Activated gamma-delta T cell treated with Interleukin-2 at 50 U/mL for 16 hours (primary cell): ENCODE results near the gene C2.
"Not testable (repeated sequence)": the region's sequence is repeated elsewhere in the genome, so short reads cannot be mapped to it uniquely, and the experiment has no call there.

Experiments
- DNase-seq: peaks from one replicate; pipeline ENCODE4 v3.0.0-alpha.2; 2020

Gene C2

DNA sequence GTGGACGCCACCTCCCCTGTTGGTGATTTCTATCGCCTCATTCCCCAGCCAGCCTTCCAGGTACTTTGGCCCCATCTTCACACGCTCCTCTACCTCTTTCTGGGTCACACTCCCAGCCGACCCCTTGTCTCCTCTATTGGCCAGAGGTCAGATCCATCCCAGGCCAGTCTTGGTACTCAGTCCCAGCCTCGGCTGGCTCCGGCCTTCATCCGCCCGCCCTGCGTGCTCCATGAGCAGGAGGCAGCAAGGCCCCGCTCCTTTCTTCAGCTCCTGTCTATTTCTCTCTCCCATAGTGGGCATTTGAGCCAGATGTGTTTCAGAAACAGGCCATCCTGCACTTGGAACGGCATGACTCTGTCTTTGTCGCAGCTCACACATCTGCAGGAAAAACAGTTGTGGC, 34.1 kb downstream of the C2 start:
- no peak for DNase-seq

DNA sequence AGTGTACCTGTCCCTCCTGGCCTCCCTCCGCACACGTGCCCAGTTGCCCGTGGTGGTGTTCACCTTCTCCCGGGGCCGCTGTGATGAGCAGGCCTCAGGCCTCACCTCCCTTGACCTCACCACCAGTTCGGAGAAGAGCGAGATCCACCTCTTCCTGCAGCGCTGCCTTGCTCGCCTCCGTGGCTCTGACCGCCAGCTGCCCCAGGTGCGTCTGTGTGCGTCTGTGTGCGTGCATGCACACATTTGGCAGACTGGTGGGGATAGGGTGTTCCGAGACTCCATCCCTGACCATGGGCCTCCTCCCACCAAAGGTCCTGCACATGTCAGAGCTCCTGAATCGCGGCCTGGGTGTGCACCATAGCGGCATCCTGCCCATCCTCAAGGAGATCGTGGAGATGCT, 36.4 kb downstream of the C2 start:
- no peak for DNase-seq

DNA sequence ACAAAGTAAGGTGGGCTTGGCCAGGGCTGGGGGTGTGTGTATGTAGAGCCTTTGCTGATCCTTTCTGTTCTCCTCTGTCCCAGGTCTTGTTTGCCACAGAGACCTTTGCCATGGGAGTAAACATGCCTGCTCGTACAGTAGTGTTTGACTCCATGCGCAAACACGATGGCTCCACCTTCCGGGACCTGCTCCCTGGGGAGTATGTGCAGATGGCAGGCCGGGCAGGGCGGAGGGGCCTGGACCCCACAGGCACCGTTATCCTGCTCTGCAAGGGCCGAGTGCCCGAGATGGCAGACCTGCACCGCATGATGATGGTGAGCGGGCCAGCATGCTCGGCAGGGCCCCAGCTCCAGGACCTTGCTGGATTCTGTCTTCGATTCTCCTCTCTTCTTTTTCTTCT, 38.2 kb downstream of the C2 start:
- DNase-seq, result no peak

DNA sequence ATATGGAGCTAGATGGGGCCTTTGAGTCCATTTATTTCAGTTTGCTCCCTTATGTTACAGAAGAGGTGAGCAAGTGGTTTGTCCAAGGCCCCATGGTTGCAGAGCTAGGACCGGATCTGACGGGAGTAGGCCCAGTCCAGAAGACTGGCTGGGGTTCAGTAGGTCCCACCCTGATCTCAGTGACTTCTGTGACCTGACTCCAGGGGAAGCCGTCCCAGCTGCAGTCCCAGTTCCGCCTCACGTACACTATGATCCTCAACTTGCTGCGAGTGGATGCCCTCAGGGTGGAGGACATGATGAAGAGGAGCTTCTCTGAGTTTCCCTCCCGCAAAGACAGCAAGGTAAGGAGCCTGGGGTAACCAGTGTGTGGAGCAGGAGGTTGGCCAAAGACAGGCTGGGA, 39.0 kb downstream of the C2 start:
- no peak for DNase-seq

DNA sequence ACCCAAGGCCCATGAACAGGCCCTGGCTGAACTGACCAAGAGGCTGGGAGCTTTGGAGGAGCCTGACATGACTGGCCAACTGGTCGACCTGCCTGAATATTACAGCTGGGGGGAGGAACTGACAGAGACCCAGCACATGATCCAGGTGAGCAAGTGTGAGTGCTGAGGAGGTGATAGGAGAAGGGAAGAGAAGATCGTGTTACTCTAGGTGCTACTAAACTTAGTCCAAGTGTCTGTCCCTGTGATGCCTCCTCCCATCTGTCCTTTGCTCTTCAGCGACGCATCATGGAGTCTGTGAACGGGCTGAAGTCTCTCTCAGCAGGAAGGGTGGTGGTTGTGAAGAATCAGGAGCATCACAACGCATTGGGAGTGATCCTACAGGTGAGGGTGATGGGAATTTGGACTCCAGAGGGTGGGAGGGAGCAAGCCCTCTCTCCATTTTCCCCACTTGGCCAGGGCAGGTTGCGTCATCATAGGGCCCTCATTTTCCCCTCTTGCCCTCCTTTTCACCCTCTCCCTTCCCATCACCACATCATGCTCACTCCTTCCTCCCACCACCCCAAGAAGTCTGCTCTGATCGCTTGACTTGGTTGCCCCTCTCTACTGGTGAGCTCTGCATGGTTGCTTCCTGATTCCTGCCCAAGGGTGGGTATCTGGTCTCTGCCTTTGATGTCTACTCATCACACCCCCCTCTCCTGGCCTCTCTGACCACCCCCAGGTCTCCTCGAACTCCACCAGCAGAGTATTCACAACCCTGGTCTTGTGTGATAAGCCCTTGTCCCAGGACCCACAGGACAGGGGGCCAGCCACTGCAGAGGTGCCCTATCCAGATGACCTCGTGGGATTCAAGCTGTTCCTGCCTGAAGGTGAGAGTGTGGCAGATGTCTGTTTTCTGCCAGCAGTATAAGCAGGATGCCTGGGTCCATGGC, 39.7 kb downstream of the C2 start:
- DNase-seq, result no peak

DNA sequence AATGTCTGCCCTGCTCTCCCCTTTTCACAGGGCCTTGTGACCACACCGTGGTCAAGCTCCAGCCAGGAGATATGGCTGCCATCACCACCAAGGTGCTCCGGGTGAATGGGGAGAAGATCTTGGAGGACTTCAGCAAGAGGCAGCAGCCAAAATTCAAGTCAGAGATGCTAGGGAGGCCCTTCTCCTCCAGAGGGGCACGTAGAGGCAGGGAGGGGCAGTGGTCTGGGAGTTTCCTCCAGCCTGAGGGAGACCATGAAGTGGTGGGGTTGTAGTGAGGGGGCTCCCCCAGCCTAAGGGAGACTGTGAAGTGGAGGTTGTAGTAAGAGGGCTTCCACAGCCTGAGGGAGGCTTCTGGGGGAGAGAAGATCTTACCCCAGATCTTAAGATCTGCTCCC, 40.4 kb downstream of the C2 start:
- DNase-seq, result no peak

DNA sequence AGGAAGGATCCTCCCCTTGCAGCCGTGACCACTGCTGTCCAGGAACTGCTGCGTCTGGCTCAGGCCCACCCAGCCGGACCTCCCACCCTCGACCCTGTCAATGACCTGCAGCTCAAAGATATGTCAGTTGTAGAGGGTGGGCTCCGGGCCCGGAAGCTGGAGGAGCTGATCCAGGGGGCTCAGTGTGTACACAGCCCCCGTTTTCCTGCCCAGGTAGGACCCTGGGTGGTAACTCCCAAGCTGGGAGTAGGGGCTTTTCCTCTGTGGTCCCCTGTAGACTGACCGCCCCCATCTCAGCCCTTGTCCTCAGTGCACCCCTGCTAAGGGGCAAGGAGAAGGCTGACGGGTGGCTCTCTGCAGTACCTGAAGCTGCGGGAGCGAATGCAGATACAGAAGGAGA, 40.8 kb downstream of the C2 start:
- no peak for DNase-seq

DNA sequence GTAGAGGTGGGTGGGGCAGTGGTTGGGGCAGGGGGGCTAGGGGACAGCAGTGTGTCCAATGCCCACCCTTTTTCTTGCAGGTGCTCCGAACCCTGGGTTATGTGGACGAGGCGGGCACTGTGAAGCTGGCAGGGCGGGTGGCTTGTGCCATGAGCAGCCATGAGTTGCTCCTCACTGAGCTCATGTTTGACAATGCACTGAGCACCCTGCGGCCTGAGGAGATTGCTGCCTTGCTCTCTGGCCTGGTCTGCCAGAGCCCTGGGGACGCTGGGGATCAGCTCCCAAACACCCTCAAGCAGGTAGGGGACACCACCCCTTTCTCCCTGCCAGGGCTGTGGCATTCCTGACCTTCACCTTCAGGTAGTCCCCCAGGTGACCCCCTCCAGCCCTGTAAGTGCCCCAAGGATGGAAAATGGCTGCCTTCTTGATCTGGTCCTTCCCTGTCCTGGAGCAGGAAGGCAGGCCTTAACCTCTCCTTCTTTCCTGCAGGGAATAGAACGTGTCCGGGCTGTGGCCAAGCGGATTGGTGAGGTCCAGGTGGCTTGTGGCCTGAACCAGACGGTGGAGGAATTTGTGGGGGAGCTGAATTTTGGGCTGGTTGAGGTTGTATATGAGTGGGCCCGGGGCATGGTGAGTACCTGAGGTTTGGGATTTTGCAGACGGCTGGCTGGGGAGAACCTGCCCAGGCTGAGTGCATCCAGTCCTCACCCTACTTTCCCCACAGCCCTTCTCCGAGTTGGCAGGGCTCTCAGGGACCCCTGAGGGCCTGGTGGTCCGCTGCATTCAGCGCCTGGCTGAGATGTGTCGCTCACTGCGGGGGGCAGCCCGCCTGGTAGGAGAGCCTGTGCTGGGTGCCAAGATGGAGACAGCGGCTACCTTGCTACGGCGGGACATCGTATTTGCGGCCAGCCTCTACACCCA, 41.5 kb downstream of the C2 start:
- DNase-seq, result no peak

DNA sequence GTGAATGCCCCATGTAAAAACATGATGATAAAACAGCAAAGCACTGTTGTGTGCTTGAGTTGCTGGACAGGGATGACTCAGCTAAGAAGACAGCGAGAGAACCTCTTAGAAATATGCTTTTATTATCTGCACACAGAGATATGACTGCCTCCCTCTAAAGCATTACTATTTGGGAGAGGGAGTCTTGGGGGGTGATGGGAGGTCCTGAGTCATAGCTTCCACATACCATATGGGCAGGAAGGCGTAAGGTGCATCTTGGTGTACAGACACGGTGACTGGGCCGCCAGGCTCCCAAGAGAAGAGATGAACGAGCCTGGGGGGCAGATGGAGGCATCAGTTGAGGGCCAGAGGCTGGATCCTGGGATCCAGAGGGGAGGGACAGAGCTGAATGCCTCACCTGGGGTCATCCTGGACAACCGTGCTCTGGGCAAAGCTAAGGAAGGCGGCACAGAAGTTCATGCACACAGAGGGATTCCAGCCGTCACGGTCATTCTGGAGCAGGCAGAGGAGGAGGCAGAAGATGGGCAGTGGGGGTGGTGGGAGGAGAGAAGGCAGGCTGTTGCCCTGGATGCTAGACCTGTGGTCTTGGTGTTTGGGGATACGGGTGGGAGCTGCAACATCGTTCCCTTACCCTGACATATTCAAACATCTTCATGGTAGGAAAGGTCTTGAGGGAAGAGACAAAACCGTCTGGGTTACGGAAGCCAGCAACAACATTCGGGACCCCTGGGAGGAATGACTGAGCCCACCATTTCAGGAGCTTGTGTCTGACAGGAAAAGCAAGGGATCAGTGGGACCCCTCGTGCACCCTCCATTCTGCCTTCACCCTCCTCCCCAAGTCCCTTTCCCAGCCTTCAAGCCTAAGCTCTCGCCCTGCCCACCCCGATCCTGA, 42.4 kb downstream of the C2 start:
- no peak for DNase-seq

DNA sequence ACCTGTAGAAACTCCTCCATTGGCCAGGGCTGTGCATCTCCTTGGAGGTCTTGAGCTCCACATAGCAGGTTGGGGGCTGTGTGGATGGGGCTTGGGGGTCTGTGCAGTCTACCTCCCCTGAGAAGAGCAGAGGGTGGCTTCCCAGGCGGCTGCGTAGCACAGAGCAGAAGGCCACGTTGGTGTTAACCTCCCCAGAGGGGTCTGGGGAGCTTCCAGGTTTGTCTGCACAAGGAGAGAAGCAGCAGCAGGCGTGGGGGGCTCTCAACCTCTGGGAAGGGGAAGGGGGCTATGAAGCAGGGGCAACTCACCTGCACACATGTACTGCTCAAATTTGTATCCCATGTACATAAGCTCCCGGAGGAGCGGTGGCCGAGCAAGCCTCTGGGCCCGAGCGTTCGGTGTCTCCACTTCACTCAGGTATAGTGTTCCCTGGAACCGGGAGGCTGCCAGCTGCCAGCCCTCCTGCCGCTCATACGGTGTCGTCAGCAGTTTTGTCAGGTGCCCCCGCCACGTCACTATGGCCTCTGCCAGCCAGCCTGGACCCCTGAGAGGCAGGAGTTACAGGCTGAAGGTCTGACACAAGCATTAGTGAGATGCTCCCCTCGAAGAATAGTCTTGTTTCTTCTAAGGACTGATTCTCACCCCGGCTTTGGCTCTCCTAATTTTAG, 43.2 kb downstream of the C2 start:
- no peak for DNase-seq

DNA sequence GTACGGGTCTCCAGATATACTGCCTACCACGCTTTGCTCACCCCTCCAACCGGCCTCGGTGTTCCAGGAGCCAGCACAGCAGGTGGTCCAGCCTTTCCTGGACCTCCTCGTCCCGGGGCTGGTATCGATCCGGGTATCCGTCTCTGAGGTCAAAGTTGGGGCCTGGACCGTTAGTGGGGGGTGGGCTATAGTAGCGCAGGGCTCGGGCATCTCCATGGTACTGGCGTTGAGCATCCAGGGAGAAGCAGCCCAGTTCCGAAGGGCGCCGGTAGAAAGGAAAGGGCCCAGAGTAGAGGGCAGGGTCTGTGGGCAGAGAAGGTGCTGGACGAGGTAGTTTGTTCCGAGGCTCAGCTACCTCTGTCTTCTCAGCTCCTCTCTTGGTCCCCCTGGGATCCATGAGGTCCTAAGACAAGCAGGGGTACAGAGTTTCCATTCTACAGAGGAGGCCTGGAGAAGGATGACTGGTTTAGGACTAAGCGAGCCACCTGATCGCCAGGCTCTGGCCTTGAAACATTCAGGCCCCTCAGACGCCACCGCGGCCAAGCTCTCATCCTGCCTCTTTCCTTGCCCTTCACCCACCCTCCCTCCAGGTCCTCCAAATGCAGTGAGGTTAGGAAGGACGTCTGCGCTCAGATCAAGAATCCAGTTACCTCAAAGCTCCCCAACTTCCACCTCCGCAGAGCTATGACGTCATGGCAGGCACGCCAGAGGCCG, 43.9 kb downstream of the C2 start:
- no peak for DNase-seq

DNA sequence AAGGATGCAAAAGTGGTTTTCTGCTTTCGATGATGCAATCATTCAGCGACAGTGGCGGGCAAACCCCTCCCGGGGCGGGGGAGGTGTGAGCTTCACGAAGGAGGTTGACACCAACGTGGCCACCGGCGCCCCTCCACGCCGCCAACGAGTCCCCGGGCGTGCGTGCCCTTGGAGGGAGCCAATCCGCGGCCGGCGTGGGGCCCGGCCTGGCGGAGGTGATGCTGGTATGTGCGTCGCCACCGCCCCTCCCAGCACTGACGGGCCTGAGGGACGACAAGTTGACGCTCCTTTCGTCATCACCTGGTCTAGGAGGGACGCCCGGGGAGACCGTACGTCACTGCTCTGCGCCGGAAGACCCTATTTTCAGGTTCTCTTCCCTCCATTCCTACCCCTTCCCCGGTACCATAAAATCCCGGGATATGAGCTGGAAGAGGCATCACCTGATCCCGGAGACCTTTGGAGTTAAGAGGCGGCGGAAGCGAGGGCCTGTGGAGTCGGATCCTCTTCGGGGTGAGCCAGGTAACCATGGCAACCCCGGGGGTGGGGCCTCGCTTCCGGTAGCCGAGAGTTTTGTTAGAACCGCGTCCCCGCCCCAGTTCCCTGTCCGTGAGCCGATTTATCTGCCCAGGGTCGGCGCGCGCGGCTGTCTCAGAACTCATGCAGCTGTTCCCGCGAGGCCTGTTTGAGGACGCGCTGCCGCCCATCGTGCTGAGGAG, 44.6 kb downstream of the C2 start, which contains the start of gene DXO:
Gene DXO (minus strand): TSS at position 146 of the 716 bp plus-strand sequence. CDS start 463 bp downstream, outside the sequence.
- peak; percentile 94 for DNase-seq

DNA sequence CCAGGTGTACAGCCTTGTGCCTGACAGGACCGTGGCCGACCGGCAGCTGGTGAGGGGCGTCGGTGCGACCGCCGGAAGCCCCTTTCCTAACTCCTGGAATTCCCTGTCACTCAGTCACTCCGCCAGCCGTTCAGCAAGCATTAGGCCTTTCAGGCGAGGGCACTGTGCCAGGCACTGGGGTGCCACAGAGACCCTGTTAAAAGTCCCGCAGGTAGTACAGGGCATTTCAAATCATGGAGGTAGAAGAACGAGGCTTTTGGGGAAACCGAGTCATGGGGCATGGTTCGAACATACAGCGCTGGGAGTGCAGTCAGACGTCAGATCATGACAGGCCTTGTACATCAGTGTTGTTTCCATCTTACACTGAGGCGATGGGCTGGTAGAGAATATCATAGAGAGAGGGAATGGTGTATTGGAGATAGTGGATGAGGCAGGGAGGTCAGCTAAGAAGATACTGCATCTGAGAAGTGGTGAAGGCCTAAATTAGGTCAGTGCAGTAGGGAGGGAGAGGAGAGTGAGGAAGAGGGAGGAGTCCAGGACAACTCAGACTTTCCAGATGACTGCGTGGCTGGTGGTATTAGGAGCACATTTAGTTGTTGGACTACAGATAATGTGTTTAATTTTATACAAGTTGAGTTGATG, 45.3 kb downstream of the C2 start:
- no peak for DNase-seq

DNA sequence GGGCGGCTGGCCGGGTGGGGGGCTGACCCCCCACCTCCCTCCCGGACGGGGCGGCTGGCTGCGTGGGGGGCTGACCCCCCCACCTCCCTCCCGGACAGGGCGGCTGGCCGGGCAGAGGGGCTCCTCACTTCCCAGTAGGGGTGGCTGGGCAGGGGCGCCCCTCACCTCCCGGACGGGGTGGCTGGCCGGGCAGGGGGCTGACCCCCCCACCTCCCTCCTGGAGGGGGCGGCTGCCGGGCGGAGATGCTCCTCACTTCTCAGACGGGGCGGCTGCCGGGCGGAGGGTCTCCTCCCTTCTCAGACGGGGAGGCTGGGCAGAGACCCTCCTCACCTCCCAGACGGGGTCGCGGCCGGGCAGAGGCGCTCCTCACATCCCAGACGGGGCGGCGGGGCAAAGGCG, 48.5 kb downstream of the C2 start:
- not testable (repeated sequence) for DNase-seq

DNA sequence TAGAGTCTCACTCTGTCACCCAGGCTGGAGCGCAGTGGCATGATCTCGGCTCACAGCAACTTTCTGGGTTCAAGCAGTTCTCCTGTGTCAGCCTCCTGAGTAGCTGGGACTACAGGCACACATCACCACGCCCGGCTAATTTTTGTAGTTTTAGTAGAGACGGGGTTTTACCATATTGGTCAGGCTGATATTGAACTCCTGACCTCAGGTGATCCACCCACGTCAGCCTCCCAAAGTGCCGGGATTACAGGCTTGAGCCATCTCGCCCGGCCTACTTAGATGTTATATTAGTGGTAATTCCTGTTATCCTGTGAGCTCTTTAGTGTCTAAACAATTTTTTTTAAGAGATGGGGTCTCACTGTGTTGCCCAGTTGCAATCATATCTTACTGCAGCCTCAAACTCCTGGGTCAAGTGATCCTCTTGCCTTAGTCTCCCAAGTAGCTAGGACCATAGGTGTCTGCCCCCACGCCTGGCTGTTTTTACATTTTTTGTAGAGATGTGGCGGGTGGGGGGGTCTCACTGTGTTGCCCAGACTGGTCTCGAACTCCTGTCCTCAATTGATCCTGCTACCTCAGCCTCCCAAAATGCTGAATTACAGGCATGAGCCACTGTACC, 50.4 kb downstream of the C2 start:
- DNase-seq, result no peak

DNA sequence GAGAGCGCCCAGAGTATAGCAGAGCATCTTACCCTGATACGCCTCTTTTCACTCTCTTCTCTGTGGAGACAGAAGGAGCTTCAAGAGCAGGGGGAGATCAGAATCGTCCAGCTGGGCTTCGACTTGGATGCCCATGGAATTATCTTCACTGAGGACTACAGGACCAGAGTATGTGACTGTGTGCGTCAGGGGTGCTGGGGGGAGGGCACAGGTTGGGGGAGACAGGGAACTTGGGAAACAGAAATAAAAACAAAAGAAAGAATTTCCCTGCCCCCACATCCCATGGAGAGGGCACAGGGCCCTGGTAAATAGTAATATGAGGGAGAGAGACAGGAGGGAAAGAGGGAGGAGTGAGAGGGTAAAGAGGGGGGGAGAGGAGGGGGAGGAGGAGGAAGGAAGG, 51.3 kb downstream of the C2 start:
- no peak for DNase-seq

DNA sequence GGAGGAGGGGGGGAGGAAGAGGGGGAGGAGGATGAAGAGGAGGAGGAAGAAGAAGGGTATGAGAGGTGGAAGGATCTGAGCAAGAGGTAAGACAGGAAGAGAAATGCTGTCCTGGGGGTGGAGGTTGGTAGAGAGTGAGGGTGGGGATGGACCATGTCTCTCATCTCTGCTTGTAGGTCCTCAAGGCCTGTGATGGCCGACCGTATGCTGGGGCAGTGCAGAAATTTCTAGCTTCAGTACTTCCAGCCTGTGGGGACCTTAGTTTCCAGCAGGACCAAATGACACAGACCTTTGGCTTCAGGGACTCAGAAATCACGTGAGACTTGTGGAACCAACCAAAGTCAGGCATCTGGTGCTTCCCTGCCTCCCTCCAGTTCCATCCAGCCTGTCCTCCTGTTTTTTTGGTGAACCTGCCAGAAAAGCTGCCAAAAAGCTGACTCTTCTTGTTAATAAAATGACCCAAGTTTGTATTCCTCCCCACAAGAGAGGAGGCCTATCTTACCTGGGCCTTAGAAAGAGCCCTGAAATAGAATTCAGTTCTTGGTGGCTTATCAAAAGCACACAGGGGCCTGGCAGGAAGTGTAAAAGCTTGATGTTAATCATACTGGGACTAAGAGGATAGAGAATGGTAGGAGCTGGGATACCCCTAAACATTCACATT, 51.9 kb downstream of the C2 start:
- DNase-seq, result no peak

DNA sequence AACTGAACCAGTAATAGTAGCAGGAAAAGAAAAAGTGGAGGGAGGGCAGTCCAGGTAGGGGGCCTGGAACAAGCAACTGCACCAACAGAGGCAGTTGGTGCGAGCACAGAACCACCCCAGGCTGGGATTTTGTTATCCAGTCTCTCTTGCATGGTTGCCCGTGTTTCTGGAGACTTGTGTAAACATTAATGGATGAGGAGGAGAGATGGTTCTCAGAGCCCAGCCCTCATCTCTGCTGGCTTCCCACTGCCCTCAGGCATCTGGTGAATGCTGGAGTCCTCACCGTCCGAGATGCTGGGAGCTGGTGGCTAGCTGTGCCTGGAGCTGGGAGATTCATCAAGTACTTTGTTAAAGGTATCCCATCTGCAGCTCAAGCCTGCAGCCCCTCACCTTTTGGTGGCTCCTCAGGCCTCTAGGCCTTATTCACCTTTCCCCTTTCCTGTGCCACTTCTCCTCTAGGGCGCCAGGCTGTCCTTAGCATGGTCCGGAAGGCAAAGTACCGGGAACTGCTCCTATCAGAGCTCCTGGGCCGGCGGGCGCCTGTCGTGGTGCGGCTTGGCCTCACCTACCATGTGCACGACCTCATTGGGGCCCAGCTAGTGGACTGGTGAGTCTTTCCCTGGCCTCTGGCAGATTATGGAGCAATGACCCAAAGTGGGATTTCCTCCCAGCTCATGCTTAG, 52.8 kb downstream of the C2 start:
- not testable (repeated sequence) for DNase-seq

DNA sequence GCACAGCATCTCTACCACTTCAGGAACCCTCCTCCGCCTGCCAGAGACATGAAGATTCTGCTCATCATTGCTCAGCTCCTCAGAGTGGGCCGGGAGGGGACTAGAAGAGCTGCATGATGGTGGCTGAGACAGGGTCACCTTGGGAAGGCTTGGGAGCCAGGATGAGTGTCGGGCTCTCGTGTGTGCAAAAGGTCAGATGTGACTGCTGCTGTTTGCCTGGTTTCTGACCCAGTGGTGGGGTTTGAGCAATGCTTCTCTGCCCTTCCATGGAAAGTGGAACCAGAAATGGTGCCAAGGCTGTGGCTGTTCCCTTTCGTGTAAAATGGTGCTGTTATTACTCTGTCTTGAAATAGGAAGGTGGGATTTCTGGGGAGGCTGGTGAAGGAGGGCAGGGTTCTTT, 53.5 kb downstream of the C2 start:
- DNase-seq, result not testable (repeated sequence)
